ENCODE results near the gene EIF4ENIF1.
"Not testable (repeated sequence)": the region's sequence is repeated elsewhere in the genome, so short reads cannot be mapped to it uniquely, and the experiment has no call there.

The EIF4ENIF1 gene

GRCh38 chr22:31440681-31441080 is 49.0 kb downstream of the EIF4ENIF1 start:
- no peak for DNase-seq

DNA sequence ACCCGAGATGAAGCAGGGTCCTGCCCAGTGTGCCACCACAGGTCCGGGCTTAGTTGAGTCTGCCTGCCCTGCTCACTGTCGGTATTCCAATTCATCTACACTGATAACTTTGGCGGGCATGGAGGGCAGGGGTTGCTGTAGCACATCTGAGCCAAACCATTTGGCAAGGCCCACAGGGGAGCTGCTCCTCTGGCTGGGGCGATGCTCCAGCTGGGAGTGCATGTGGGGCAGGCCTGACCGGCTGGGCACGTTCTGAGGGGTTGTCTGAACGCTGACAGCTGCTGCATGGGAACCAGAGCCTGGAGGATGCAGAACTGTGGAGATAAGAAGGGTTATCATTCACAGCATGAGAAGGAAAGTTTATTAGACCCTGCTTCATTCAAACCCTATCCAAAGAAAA is 49.8 kb downstream of the EIF4ENIF1 start:
- DNase-seq = no peak

GRCh38 chr22:31436132-31436531 is 53.5 kb downstream of the EIF4ENIF1 start:
- no peak for DNase-seq

DNA sequence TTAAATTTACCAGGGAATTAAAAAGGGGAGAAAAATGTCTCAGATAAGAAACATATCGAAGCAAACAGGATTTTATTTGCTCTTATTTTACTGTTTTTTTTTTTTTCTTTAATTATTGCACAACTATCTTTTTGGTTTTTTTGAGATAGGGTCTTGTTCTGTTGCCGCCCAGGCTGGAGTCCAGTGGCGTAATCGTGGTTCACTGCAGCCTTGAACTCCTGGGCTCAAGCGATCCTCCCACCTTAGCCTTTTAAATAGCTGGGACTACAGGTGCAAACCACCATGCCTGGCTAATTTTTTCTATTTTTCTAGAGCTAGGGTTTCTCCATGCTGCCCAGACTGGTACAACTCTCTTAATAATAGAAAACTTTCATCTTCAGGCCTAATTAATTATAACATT is 57.7 kb downstream of the EIF4ENIF1 start:
- DNase-seq = no peak

GRCh38 chr22:31425331-31426050 is 64.2 kb downstream of the EIF4ENIF1 start:
- DNase-seq = no peak

GRCh38 chr22:31402350-31402749 is 87.3 kb downstream of the EIF4ENIF1 start:
- not testable (repeated sequence) for DNase-seq

DNA sequence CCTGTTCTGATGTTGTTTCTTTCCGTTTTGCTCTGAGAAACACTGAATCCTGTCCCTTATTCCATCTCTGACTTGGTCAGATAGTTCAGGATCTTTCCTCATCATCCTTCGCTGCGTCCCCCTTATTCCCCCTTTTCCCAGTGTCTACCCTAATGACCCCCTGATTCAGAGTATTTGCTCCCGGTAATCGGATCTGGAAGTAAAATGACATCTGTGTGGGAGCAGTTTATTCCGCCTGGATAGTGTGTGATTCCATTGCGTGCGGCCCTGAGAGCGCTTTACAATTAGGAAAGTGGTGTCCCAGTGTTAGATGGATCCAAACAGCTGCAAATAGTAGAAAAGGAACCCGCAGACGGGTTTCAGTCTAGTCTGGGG is 89.6 kb downstream of the EIF4ENIF1 start:
- DNase-seq = no peak

DNA sequence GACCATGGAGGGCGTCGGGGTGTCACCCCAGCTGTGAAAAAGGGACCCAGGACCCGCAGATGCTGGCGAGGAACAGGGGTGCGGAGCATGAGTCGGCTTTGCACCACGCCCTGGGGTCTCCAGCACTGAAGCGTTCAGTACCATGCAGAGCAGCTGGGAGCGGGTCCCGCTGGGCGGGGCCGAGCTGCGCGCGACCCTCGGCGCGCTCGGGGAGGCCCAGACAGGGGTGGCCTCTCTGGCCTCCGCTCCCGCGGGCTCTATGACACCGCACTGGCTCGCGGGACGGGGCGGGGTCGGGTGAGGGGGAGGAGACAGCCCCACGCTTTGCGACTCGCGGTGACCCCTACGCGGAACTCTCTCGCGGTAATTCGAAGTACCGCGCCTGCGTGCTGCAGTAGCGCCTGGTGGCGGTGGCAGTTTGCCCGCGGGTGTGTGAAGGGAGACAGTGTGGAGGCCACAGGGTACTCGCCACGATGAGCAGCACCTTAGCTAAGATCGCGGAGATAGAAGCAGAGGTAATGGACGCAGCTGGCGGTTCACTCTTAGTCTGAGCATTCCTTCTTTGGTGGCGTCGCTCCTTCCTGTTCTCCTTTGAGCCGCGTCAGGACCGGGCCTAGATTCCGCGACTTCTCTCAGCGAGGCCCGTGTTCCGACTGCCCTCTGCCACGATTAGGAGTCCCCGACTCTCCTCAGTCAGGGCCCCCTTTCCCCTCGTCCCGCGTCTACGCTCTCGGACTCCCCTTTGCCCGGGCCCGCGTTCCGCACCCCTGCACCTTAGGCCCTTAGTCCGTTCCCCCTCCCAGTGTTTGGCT is 90.2 kb downstream of the EIF4ENIF1 start, which contains the start of gene DRG1:
Gene DRG1 (plus strand): TSS at position 394 of the 812 bp plus-strand sequence. CDS start 80 bp downstream, at position 474.
- DNase-seq = peak; percentile 74

GRCh38 chr22:31398231-31398630 is 91.4 kb downstream of the EIF4ENIF1 start:
- DNase-seq = no peak

GRCh38 chr22:31394326-31394725 is 95.3 kb downstream of the EIF4ENIF1 start:
- no peak for DNase-seq

DNA sequence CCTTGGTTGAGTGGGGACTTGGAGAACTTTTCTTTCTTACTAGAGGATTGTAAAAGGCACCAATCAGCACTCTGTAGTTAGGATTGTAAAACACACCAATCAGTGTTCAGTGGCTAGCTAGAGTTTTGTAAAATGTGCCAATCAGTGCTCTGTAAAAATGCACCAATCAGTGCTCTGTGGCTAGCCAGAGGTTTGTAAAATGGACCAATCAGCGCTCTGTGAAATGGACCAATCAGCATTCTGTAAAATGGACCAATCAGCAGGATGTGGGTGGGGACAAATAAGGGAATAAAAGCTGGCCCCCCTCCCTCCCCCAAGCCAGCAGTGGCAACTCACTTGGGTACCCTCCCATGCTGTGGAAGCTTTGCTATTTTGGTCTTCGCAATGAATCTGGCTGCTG is 95.7 kb downstream of the EIF4ENIF1 start:
- DNase-seq = no peak

Measured in NCI-H524 treated with DMSO at 0.1 percent for 48 hours (cell line).